ENCODE data around the gene COG5.

GRCh38 chr7:107269790-107270189 is 293.9 kb downstream of the COG5 start:
- TF ChIP-seq CTCF (IDR thresholded peaks at IDR 0.05) (no peak), POLR2A (IDR thresholded peaks at IDR 0.05) (no peak)

All from adrenal gland (tissue), 5 donors.